H1 (cell line): ENCODE measurements around the gene CLDN9. TPM values are rescaled to one million over a fixed set of nuclear protein-coding genes. Genes with fewer than 3 reads are reported as not detected.

Experiments
- CTCF ChIA-PET: fragments of 300-600 bp; sonication (Branson Sonifier 250); formaldehyde crosslinking; loops from one replicate; lab custom pipeline; 2021; ENCODE audit not compliant: partially characterized antibody; lab: Charles Lee
- POLR2A ChIA-PET: fragments of 300-600 bp; sonication (Branson Sonifier 250); formaldehyde crosslinking; loops from one replicate; lab custom pipeline; 2021; ENCODE audit warnings: inconsistent platforms; ENCODE audit not compliant: partially characterized antibody; lab: Charles Lee
- DNase-seq, 2 experiments: peaks; one replicate each; pipeline versions ENCODE4 v3.0.0 to v3.0.0-alpha.2; 2010 to 2022; ENCODE audit warnings: low spot score in 2 of 2, low read depth in 1 of 2, mixed read lengths in 1 of 2
- FAIRE-seq: peaks from 2 replicates; lab custom pipeline; 2011; peaks lifted over from hg19 to GRCh38; lab: Jason Lieb, UNC
- H2AFZ ChIP-seq: 2 replicates; pipeline ENCODE4 v1.8.1; 2012; ENCODE audit warnings: low read length, inconsistent platforms
- H2AK5ac ChIP-seq: 2 replicates; pipeline ENCODE4 v1.6.1; 2013; ENCODE audit warnings: low read depth, low read length
- H2BK120ac ChIP-seq: replicated peaks from 2 replicates; pipeline ENCODE3; 2013; ENCODE audit warnings: low read depth, low read length, inconsistent platforms
- H2BK12ac ChIP-seq: 2 replicates; pipeline ENCODE4 v1.6.1; 2013; ENCODE audit warnings: low read depth, low read length
- H2BK15ac ChIP-seq: 2 replicates; pipeline ENCODE4 v1.6.1; 2013; ENCODE audit warnings: low read length
- H2BK20ac ChIP-seq: 2 replicates; pipeline ENCODE4 v1.6.1; 2013; ENCODE audit warnings: low read length
- H2BK5ac ChIP-seq: 2 replicates; pipeline ENCODE4 v1.6.1; 2013; ENCODE audit warnings: low read depth, low read length
- H3K14ac ChIP-seq: 2 replicates; pipeline ENCODE4 v1.6.1; 2013; ENCODE audit warnings: inconsistent platforms; ENCODE audit not compliant: insufficient read length
- H3K18ac ChIP-seq: 2 replicates; pipeline ENCODE4 v1.6.1; 2013; ENCODE audit warnings: low read length; ENCODE audit errors: extremely low read depth
- H3K23ac ChIP-seq: 2 replicates; pipeline ENCODE4 v1.6.1; 2013; ENCODE audit warnings: inconsistent platforms; ENCODE audit not compliant: insufficient read length
- H3K23me2 ChIP-seq: 2 replicates; pipeline ENCODE4 v1.6.1; 2013; ENCODE audit warnings: low read depth, low read length
- H3K27ac ChIP-seq: 2 replicates; pipeline ENCODE4 v1.6.1; 2011; ENCODE audit warnings: low read depth, low read length, inconsistent platforms
- H3K27me3 ChIP-seq, 4 experiments: replicated peaks in 1 of 4; 1 replicate in 1 of 4; 2 replicates in 3 of 4; pipeline versions ENCODE4 v1.6.1 to v1.8.1; 2011 to 2013; ENCODE audit warnings: low read length in 3 of 4, mild to moderate bottlenecking in 3 of 4, inconsistent platforms in 2 of 4, mixed read lengths in 2 of 4, moderate library complexity in 1 of 4; ENCODE audit not compliant: control insufficient read depth in 3 of 4, insufficient read depth in 3 of 4; ENCODE audit errors: extremely low read depth in 1 of 4
- H3K36me3 ChIP-seq, 4 experiments: 2 replicates each; pipeline versions ENCODE4 v1.6.1 to v1.8.1; 2011 to 2013; ENCODE audit warnings: mild to moderate bottlenecking in 4 of 4, low read length in 3 of 4, moderate library complexity in 2 of 4, control low read depth in 1 of 4, inconsistent platforms in 1 of 4; ENCODE audit not compliant: insufficient read depth in 4 of 4, control insufficient read depth in 2 of 4
- H3K4ac ChIP-seq: replicated peaks from 2 replicates; pipeline ENCODE3; 2013; ENCODE audit warnings: low read length, low read depth, mixed read lengths, inconsistent platforms; ENCODE audit not compliant: insufficient read length
- H3K4me1 ChIP-seq, 4 experiments: replicated peaks in 1 of 4; 1 replicate in 1 of 4; 2 replicates in 3 of 4; pipeline versions ENCODE4 v1.6.1 to v1.8.1; 2011 to 2013; ENCODE audit warnings: low read length in 3 of 4, inconsistent platforms in 2 of 4, mixed read lengths in 1 of 4; ENCODE audit not compliant: insufficient read depth in 4 of 4, control insufficient read depth in 3 of 4
- H3K4me2 ChIP-seq, 2 experiments: 2 replicates each; pipeline versions ENCODE4 v1.6.1 to v1.8.1; 2011 to 2013; ENCODE audit warnings: low read depth in 2 of 2, low read length in 2 of 2, control low read depth in 1 of 2, inconsistent platforms in 1 of 2, mild to moderate bottlenecking in 1 of 2; ENCODE audit not compliant: insufficient read depth in 1 of 2
- H3K4me3 ChIP-seq, 4 experiments: fragments of 200-600, 300-600 bp in 1 of 4; sonication (generic), shearing (Covaris generic), sonication (Bioruptor Twin) in 1 of 4; 2 replicates each; pipeline versions ENCODE4 v1.5.1 to v1.8.1; 2011 to 2016; ENCODE audit warnings: low read length in 4 of 4, low read depth in 3 of 4, control low read depth in 2 of 4, inconsistent platforms in 2 of 4, mild to moderate bottlenecking in 2 of 4, mixed read lengths in 1 of 4, moderate library complexity in 1 of 4; ENCODE audit not compliant: insufficient read depth in 2 of 4; ENCODE audit errors: extremely low read depth in 1 of 4
- H3K56ac ChIP-seq: replicated peaks from 2 replicates; pipeline ENCODE3; 2013; ENCODE audit warnings: low read depth, mild to moderate bottlenecking, mixed read lengths, low read length, inconsistent platforms; ENCODE audit not compliant: insufficient read length
- H3K79me1 ChIP-seq: 2 replicates; pipeline ENCODE4 v1.6.1; 2013; ENCODE audit warnings: low read depth, low read length, control low read depth
- H3K79me2 ChIP-seq, 2 experiments: 2 replicates each; pipeline versions ENCODE4 v1.6.1 to v1.8.1; 2012 to 2013; ENCODE audit warnings: low read length in 2 of 2, mild to moderate bottlenecking in 2 of 2, inconsistent platforms in 1 of 2; ENCODE audit not compliant: insufficient read depth in 2 of 2, control insufficient read depth in 1 of 2
- H3K9ac ChIP-seq, 4 experiments: replicated peaks in 1 of 4; 1 replicate in 1 of 4; 2 replicates in 3 of 4; pipeline versions ENCODE4 v1.6.1 to v1.8.1; 2011 to 2013; ENCODE audit warnings: low read depth in 3 of 4, low read length in 3 of 4, control low read depth in 2 of 4, mild to moderate bottlenecking in 2 of 4, moderate library complexity in 2 of 4, inconsistent platforms in 1 of 4; ENCODE audit errors: extremely low read depth in 1 of 4
- H3K9me3 ChIP-seq, 2 experiments: 2 replicates each; pipeline versions ENCODE4 v1.6.1 to v1.8.1; 2012 to 2013; ENCODE audit warnings: mild to moderate bottlenecking in 2 of 2, moderate library complexity in 2 of 2, control low read depth in 1 of 2, inconsistent platforms in 1 of 2, low read depth in 1 of 2, low read length in 1 of 2, mixed read lengths in 1 of 2; ENCODE audit not compliant: insufficient read depth in 2 of 2
- H4K20me1 ChIP-seq, 2 experiments: replicated peaks in 1 of 2; 2 replicates each; pipeline versions ENCODE3 to v1.8.1; 2011 to 2013; ENCODE audit warnings: inconsistent platforms in 2 of 2, low read length in 2 of 2, mild to moderate bottlenecking in 1 of 2; ENCODE audit not compliant: insufficient read depth in 2 of 2, control insufficient read depth in 1 of 2
- H4K5ac ChIP-seq: 2 replicates; pipeline ENCODE4 v1.6.1; 2013; ENCODE audit warnings: low read length, low read depth, mixed read lengths, inconsistent platforms; ENCODE audit not compliant: insufficient read length
- H4K8ac ChIP-seq: 2 replicates; pipeline ENCODE4 v1.8.0; 2013; ENCODE audit warnings: mild to moderate bottlenecking, moderate library complexity, low read length, inconsistent platforms; ENCODE audit not compliant: insufficient read depth; ENCODE audit errors: extremely low read depth
- H4K91ac ChIP-seq: replicated peaks from 2 replicates; pipeline ENCODE3; 2013; ENCODE audit warnings: low read length, mixed read lengths, inconsistent platforms; ENCODE audit not compliant: insufficient read length
- PHF8 ChIP-seq: fragments of 200-600 bp; sonication (generic); conservative IDR thresholded peaks from 2 replicates; pipeline ENCODE4 v1.7.1; 2012; ENCODE audit warnings: low read depth, mild to moderate bottlenecking, inconsistent platforms, low read length, moderate library complexity
- POLR2A ChIP-seq, 2 experiments: IDR thresholded peaks; 1 replicate in 1 of 2; 2 replicates in 1 of 2; pipeline ENCODE4 v1.6.1; 2011; ENCODE audit warnings: low read depth in 2 of 2, low read length in 2 of 2, mild to moderate bottlenecking in 2 of 2; ENCODE audit errors: control extremely low read depth in 1 of 2
- SUZ12 ChIP-seq: fragments of 200-600 bp; sonication (generic); IDR thresholded peaks from 2 replicates; pipeline ENCODE4 v1.6.1; 2012; ENCODE audit warnings: mild to moderate bottlenecking, inconsistent platforms, low read length, moderate library complexity, mixed read lengths
- WGBS, 2 experiments: shearing (Covaris generic) in 1 of 2; methylation state at CpG; one replicate each; pipeline versions ENCODE4 v1.1.6 to v1.1.7; 2013 to 2015; ENCODE audit warnings: low lambda C conversion rate in 2 of 2, mixed read lengths in 2 of 2, inconsistent platforms in 1 of 2, low coverage in 1 of 2, missing lambda C conversion rate in 1 of 2; ENCODE audit not compliant: insufficient replicate concordance in 2 of 2, insufficient coverage in 1 of 2, insufficient read length in 1 of 2; ENCODE audit errors: extremely low coverage in 1 of 2, missing lambda C conversion rate in 1 of 2; 5-methylcytosine and 5-hydroxymethylcytosine counted together
- polyA plus RNA-seq, 7 experiments: library from polyadenylated mRNA; depleted of rRNA in 3 of 7; stranded (reverse) in 5 of 7; unstranded in 2 of 7; fragments of >200 nt in 5 of 7; fragments of 200-250 nt in 2 of 7; gene quantifications; 1 replicate in 5 of 7; 2 replicates in 1 of 7; 4 replicates in 1 of 7; pipeline versions ENCODE4 v1.2.1 to v1.2.3, GENCODE V29; 2011 to 2013; ENCODE audit warnings: missing spikeins in 2 of 7, mixed read lengths in 2 of 7
- total RNA-seq: library from RNA; stranded (reverse); fragmentation: NEBNext Ultra II Directional; extraction: Animal tissue kit (Norgen Biotek cat#: 25700); gene quantifications from 2 replicates; pipeline ENCODE4 v1.2.1, GENCODE V29; 2021

Gene CLDN9
- total and polyA plus RNA-seq, 2 of the 8 experiments (the other 6 are each of a cell fraction or from before 2014, with no cell fraction given): 0.60 to 0.89 TPM

- DNase-seq (no peak), FAIRE-seq (no peak)
- Histone ChIP-seq H3K4me2 (no peak overlapping the region), H2BK20ac (no peak overlapping the region), H4K20me1 (peaks cover 9 to 31% of the 10 kb centered on the region in 2 experiments), H3K9ac (no peak overlapping the region), H2BK12ac (no peak overlapping the region), H3K23ac (no peak overlapping the region), H3K27me3 (no peaks in the 10 kb centered on the region), H3K27ac (no peak overlapping the region), H2AK5ac (no peak overlapping the region), H4K91ac (no peak overlapping the region), H3K4ac (no peak overlapping the region), H3K23me2 (peaks cover 17% of the 10 kb centered on the region; the same call in 1 of the 2 replicates), H3K4me3 (no peak overlapping the region), H3K79me1 (no peaks in the 10 kb centered on the region), H2BK5ac (no peak overlapping the region), H4K8ac (no peak overlapping the region), H3K36me3 (peaks cover 0 to 21% (median 11%) of the 10 kb centered on the region in 4 experiments; a peak in 7 of 8 replicates), H3K14ac (no peak overlapping the region), H3K56ac (no peak overlapping the region), H2BK120ac (no peak overlapping the region), H3K4me1 (peaks cover 0 to 23% (median 20%) of the 10 kb centered on the region in 4 experiments; a peak in 6 of 7 replicates), H2AFZ (no peak overlapping the region), H3K79me2 (no peaks in the 10 kb centered on the region), H4K5ac (no peak overlapping the region), H3K9me3 (no peaks in the 10 kb centered on the region), H2BK15ac (no peak overlapping the region), H3K18ac (no peak overlapping the region)
- no peak for TF ChIP-seq PHF8
- no peak for TF ChIP-seq SUZ12
- peak in 1 of 2 experiments; percentile 54; a peak in 1 of 3 replicates for TF ChIP-seq POLR2A (IDR thresholded peaks at IDR 0.05; ENCODE audit: control extremely low read depth in 1 of 2, low read depth in 2 of 2, low read length in 2 of 2)
- WGBS, 2 experiments: 89% methylated on average over 8 of the region's 8 CpGs; no CpG with 5 or more reads in 1 of the 2 experiments
- CTCF ChIA-PET: interaction anchor here (1.1 to 23.8 kb wide), 2 partner anchors 21 to 32 kb away, joined by 3 to 639 read pairs; partner anchors contain the start of gene CLDN9
- POLR2A ChIA-PET: interaction anchor here (0.5 to 35.7 kb wide), 11 partner anchors 3 to 103 kb away, joined by 3 to 1808 read pairs (median 63); partner anchors contain the start of genes BICDL2, CLDN6, CLDN9 and HCFC1R1
Observed at GRCh38 chr16:3026003-3026378, 13.3 kb downstream of the CLDN9 start.
